Mononuclear cell (primary cell): ENCODE measurements around the gene NFKBIB. TPM values are rescaled to one million over a fixed set of nuclear protein-coding genes. Genes with fewer than 3 reads are reported as not detected.
"Not testable (repeated sequence)": the region's sequence is repeated elsewhere in the genome, so short reads cannot be mapped to it uniquely, and the experiment has no call there.

ENCODE experiments used
- H3K27me3 ChIP-seq: 2 replicates; pipeline ENCODE4 v1.6.0; 2011; ENCODE audit warnings: low read length, control low read depth; ENCODE audit not compliant: insufficient read depth
- H3K4me1 ChIP-seq: 2 replicates; pipeline ENCODE4 v1.5.1; 2011; ENCODE audit warnings: mild to moderate bottlenecking, low read length, control low read depth; ENCODE audit not compliant: insufficient read depth
- H3K4me3 ChIP-seq: 2 replicates; pipeline ENCODE4 v1.5.1; 2011; ENCODE audit warnings: mild to moderate bottlenecking, low read length, moderate library complexity
- H3K9me3 ChIP-seq: 2 replicates; pipeline ENCODE4 v1.5.1; 2011; ENCODE audit warnings: low read depth, mild to moderate bottlenecking, control low read depth, low read length
- total RNA-seq: library from RNA; depleted of rRNA; stranded (reverse); fragments of >200 nt; gene quantifications from one replicate; pipeline ENCODE4 v1.2.3, GENCODE V29; 2012

NFKBIB gene
- 22.6 TPM for total RNA-seq

GRCh38 chr19:38899447-38900201, at the start of gene NFKBIB, which contains the start of gene SIRT2:
NFKBIB (plus strand) TSS chr19:38899969; CDS start chr19:38900033, 64 bp downstream.
SIRT2 (minus strand) TSS chr19:38899618; CDS start chr19:38899521, 97 bp downstream.
- Histone ChIP-seq H3K27me3 (no peaks in the 10 kb centered on the region), H3K4me1 (peaks cover 34% of the 10 kb centered on the region), H3K4me3 (peak within 1 kb of the TSS; percentile 84), H3K9me3 (no peaks in the 10 kb centered on the region)

GRCh38 chr19:38850436-38850975, 49.3 kb upstream of the NFKBIB start:
- peak overlapping the region; percentile 80 for H3K4me3 ChIP-seq
- no peaks in the 10 kb centered on the region for H3K27me3 ChIP-seq
- peaks cover 57% of the 10 kb centered on the region for H3K4me1 ChIP-seq
- H3K9me3 ChIP-seq, result no peaks in the 10 kb centered on the region

- Histone ChIP-seq H3K9me3 (no peaks in the 10 kb centered on the region), H3K27me3 (no peaks in the 10 kb centered on the region)
These were observed 48.7 kb upstream of the NFKBIB start for GRCh38 chr19:38850976-38851621.

GRCh38 chr19:38851622-38852230, 48.0 kb upstream of the NFKBIB start:
- Histone ChIP-seq H3K9me3 (no peaks in the 10 kb centered on the region), H3K27me3 (no peaks in the 10 kb centered on the region), H3K4me1 (peaks cover 46% of the 10 kb centered on the region), H3K4me3 (peak overlapping the region; percentile 80)

More at GRCh38 chr19:38850976-38851621, 48.7 kb upstream of the NFKBIB start:
- Histone ChIP-seq H3K4me1 (peaks cover 52% of the 10 kb centered on the region), H3K4me3 (peak overlapping the region; percentile 80)

- H3K4me1 ChIP-seq, result peaks cover 44% of the 10 kb centered on the region
- no peaks in the 10 kb centered on the region for H3K27me3 ChIP-seq
- peak overlapping the region; percentile 80 for H3K4me3 ChIP-seq
- H3K9me3 ChIP-seq, result no peaks in the 10 kb centered on the region
These were observed 47.3 kb upstream of the NFKBIB start for GRCh38 chr19:38852231-38853044.

GRCh38 chr19:38853214-38853613, 46.6 kb upstream of the NFKBIB start:
- no peaks in the 10 kb centered on the region for H3K27me3 ChIP-seq
- no peaks in the 10 kb centered on the region for H3K9me3 ChIP-seq
- no peak overlapping the region for H3K4me3 ChIP-seq
- peaks cover 44% of the 10 kb centered on the region for H3K4me1 ChIP-seq

GRCh38 chr19:38854961-38855360, 44.8 kb upstream of the NFKBIB start:
- H3K4me3 ChIP-seq, H3K27me3 ChIP-seq, H3K9me3 ChIP-seq: not testable (repeated sequence)
- peaks cover 34% of the 10 kb centered on the region for H3K4me1 ChIP-seq

GRCh38 chr19:38855751-38856150, 44.0 kb upstream of the NFKBIB start:
- not testable (repeated sequence) for H3K9me3 ChIP-seq, H3K27me3 ChIP-seq, H3K4me3 ChIP-seq
- peaks cover 32% of the 10 kb centered on the region for H3K4me1 ChIP-seq

GRCh38 chr19:38856813-38857212, 43.0 kb upstream of the NFKBIB start:
- Histone ChIP-seq H3K4me1 (peaks cover 23% of the 10 kb centered on the region), H3K9me3 (no peaks in the 10 kb centered on the region), H3K4me3 (no peak overlapping the region), H3K27me3 (no peaks in the 10 kb centered on the region)

- not testable (repeated sequence) for H3K27me3 ChIP-seq, H3K4me3 ChIP-seq, H3K9me3 ChIP-seq
- peaks cover 38% of the 10 kb centered on the region for H3K4me1 ChIP-seq
These were observed 40.1 kb upstream of the NFKBIB start for GRCh38 chr19:38859631-38860204.

- H3K4me3 ChIP-seq, result no peak overlapping the region
- H3K27me3 ChIP-seq, result no peaks in the 10 kb centered on the region
- no peaks in the 10 kb centered on the region for H3K9me3 ChIP-seq
- H3K4me1 ChIP-seq, result peaks cover 54% of the 10 kb centered on the region
These were observed 38.4 kb upstream of the NFKBIB start for GRCh38 chr19:38861368-38861767.

- H3K27me3 ChIP-seq, result no peaks in the 10 kb centered on the region
- no peaks in the 10 kb centered on the region for H3K9me3 ChIP-seq
- peaks cover 54% of the 10 kb centered on the region for H3K4me1 ChIP-seq
- H3K4me3 ChIP-seq, result no peak overlapping the region
These were observed 37.3 kb upstream of the NFKBIB start for GRCh38 chr19:38862321-38863059.

GRCh38 chr19:38867171-38867780, 32.5 kb upstream of the NFKBIB start:
- Histone ChIP-seq H3K9me3 (no peaks in the 10 kb centered on the region), H3K4me1 (peaks cover 72% of the 10 kb centered on the region), H3K4me3 (no peak overlapping the region), H3K27me3 (no peaks in the 10 kb centered on the region)
